ENCODE data around the gene HSPB8.

Gene HSPB8, protein sequence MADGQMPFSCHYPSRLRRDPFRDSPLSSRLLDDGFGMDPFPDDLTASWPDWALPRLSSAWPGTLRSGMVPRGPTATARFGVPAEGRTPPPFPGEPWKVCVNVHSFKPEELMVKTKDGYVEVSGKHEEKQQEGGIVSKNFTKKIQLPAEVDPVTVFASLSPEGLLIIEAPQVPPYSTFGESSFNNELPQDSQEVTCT

DNA sequence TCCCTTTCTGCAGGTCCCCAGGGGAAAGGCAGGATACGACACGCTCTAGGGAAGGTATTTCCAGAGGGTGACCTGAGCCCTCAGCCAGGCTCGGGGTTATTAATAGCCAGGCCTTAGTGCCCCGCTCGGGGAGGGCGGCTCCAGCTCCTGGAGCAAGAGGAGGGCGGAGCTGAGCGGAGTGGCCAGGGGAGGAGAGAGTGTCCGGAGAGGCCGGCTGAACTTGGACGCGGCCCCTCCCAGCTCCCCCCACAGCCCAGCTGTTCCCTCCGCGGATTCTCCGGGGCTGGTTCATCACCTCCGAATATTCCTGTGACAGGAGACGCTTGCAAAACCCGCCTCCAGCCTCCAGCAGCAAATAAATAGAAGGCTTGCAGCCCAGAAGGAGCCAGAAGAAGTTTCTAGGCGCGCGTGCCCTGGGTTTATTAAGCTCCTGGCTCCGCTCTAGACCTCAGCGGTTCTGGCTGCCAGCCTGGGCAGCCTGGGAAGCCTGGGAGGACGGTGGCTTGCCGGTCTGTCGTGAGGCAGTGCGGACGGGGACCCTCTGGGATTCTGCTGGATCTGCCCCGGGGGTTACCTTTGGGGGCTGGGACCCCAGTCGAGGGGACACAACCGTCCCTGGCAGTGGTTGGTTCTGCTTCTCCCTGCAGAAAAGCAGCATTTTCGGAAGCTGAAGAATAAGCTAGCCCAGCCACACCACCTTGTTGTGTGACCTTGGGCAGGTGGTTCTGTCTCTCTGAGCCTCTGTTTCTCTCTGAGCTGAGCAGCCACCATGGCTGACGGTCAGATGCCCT, at the start of gene HSPB8:
Gene HSPB8, plus strand, starts transcription at position 388 of the 791 bp plus-strand sequence. Its CDS starts 382 bp downstream, at position 770.
- DNase-seq = no peak

DNA sequence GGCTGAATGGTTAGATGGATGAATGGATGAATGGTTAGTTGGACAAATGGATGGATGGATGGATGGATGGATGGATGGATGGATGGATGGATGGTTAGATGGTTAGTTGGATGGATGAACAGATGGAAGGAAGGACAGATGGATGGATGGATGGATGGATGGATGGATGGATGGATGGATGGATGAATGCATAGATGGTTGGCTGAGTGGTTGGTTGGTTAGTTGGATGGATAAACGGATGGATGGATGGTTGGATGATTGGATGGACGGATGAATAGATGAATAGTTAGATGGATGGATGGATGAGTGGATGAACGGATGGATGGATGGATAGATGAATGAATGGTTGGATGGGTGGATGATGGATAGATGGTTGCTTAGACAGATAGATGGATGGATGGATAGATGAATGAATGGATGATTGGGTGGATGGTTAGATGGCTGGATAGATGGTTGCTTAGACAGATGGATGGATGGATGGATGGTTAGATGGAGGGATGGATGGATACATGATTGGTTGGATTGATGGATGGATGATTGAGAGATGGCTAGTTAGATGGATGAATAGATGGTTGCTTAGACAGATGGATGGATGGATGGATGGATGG, 48.8 kb upstream of the HSPB8 start:
- DNase-seq = no peak

DNA sequence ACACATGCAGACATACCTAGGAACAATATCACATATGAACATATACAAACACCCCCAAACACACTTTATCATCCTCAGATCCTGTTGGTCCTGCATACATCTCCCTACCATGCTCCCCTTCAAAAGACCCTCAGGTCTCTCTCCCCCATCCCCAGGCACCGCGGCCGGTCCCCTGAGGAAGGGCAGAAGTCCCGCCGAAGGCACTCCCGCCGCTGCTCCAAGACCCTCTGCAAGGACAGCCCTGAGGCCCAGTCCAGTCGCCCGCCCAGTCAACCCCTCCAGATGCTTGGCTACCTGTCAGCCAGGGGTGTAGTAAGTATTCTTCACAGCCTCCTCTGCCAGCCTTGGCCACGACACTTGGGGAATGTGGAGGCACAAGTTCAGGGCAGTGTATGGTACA, 48.2 kb upstream of the HSPB8 start:
- DNase-seq = no peak

DNA sequence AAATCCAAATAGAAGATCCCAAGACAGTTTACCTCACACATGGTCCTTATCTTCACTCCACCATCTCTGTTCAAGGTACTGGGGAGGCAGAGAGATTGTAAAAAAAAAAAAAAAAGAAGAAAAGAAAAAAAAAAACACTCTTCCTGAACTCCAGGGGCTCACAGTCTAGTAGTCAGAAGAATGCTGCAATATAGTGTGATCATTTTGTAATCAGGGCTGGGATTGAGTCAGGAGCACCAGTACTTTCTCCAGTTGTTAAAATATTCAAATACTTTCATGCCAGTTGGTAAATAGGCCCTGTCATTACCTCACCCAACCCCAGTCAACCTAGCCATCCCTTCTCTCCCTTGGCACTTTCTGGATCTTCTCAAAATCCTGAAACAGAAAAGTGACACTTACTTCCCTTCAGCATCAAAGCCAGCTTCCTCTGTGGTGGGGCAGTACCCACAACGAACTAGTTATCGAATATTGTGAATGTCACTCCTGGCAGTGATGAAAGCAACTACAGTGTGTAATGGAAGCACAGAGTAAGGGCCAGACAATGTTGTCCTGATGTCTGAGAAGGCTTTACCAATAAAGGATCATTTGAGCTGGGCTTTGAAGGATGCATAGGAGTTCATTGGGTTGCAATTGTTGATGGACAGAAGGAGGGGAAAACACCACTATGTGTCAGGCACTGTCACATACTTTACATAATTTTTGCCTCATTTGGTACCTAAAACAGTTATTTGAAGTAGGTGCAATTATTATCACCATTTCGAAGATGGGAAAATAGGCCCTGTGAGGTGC, 44.3 kb upstream of the HSPB8 start:
- no peak for DNase-seq

DNA sequence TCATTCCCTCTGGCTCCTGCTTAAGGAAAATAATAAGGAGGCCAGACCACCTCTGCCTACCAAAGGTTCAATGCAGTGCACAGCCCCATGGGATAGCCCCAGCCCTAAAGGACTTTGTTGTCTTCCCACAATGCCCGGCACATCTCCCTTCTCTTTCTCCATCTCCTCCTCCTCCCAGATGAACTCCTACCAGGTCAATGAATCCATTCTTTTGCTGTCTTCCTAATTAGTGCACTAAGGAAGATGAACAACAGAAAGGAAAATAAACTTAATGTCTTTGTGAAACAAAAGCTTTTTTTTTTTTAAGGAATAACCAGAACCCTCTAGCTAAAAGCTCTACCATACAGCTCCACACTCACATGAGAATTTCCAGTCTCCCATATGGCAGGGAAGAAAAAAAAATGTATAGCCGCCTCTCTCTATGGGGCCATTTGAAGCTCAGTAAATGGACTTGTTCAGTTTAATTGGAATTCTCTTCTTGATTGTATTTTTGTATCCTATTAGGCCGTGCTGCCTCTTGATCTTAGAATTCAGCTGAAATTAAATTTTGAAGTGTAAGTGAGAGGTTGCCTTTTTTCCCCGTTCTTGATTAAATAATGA, 41.8 kb upstream of the HSPB8 start:
- no peak for DNase-seq

DNA sequence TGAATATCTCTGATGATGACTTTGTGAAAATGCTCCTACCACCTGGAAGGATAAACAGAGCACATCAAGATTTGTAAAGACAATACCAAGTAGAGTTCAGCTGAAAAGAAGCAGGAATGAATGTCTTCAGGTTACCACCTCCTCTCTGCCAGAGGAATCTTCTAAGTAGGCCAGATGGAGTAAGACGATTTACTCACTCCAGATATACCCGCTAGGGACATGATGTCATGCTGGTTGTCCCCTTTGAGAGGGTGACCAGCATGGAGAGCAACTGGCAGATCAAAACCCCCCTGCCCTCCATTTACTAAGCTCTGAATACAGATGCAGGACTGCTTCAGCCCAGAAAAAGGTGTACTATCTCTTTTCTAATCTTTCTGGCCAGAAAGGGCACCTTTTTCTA, 39.3 kb upstream of the HSPB8 start:
- DNase-seq = no peak

DNA sequence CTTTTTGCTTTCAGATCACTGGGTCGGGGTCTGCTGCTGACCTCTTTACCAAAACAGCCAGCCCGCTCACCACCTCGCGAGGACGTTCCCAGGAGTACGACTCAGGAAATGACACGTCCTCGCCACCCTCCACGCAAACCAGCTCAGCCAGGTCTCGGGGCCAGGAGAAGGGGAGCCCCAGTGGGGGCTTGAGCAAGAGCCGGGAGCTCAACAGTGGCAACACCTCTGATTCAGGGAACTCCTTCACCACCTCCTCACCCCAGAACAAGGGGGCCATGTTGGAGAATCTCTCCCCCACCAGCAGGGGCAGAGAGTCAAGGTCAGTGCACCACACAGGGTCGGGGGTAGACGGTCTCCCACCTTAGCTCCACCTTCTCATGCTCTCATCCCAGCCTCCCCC, 33.4 kb upstream of the HSPB8 start:
- no peak for DNase-seq

DNA sequence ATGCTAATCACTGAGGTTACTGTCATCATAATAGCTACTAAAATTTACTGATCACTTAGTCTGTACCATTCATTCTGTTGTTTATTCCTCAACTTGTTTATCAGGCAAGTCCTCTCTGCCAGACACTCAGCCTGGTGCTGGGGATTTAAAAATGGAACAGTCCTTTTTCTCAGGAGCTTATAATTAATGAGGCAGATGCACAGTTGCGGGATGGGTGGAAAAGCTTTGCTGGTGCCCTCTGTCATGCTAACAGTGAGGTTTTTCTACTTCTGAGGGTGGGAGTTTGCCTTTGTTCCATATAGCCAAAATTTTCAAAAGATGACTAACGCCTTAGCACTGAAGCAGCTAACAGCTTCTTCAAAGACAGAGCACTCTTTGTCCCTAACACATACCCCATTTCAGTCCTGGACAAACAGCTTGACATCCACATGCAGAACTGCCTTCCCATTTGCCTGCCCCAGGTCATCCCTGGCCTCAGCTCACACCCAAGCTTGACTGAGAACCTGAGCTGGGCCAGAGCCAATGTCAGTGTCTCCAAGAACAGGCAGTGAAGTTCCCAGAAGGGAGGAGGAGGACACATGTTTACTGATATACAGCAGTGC, 30.8 kb upstream of the HSPB8 start:
- no peak for DNase-seq

DNA sequence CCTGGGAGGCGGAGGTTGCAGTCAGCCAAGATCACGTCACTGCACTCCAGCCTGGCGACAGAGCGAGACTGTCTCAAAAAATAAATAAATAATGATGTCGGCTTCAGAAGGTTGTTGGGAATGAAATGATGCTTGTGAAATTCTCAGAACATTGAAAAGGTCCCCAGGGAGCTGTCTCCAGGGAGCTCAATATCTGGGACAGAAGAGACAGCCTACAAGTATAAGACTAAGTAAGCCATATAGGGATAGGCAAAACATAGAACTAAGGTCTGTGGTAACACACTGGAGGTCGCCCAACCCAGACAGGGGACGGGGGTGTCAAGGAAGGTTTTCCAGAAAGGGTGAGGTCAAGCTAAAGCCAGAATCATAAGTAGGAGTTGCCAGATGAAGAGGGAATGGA, 29.5 kb upstream of the HSPB8 start:
- DNase-seq = no peak

DNA sequence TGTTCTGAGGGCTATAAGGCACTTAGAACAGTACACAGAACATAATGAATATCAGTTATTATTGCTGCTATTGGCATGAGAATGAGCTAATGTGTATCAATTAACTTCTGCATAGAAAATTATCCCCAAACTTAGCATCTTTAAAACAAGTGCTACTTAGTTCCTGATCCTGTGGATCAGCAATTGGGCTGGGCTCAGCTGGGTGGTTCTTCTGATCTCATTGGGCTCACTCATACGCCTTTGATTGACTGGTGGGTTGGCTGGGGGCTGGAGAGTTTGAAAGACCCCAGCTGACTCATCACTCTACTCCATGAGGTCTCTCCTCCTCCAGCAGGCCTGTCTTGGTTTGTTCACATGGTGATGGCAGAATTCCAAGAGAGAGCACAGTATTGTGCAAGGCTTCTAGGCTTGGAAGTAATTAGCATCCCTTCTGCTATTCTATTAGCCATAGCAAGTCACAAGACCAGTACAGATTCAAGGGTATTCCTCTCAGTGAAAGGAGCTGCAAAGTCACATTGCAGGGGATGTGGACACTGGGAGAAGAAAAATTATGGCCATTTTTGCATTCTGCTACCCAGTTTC, 27.2 kb upstream of the HSPB8 start:
- DNase-seq = no peak

DNA sequence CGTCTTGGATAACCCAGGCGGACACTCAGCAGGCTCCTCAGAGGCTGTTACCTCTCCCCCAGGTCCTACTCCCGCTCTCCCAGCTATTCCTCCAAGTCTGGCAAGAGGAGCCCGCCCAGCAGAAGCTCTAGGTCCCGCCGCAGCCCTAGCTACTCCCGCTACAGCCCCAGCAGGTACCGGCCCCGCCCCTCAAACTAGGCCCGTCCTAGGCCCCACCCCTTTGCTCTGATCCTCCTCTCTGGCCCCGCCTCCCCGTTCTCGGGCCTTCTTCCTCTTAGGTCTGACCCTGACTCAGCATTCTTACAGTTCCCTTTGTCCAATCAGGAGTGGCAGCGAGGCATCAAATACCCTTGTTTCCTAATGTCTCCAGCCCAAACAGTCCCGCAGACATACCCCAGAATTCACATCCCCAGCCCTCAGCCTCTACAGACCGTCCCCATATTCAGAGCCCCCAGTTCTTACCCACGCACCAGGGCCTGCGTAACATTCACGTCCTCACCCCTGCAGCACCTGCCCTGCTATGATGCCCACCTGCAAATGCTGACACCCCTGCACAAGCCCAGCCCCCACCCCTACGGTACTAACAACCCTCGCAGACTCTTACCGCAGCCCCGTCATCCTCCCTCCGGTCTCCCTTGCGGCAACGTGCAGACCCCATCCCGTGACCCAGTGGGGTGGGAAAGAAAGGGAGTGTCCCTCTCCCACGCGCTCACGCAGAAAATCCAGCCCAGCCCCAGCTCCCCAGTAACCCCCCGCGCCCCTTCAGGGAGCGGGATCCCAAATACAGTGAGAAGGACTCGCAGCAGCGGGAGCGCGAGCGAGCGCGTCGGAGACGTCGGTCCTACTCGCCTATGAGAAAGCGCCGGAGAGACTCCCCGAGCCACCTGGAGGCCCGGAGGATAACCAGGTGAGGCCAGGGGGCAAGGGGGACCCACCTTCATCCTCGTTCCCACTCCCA, 25.0 kb upstream of the HSPB8 start:
- no peak for DNase-seq

DNA sequence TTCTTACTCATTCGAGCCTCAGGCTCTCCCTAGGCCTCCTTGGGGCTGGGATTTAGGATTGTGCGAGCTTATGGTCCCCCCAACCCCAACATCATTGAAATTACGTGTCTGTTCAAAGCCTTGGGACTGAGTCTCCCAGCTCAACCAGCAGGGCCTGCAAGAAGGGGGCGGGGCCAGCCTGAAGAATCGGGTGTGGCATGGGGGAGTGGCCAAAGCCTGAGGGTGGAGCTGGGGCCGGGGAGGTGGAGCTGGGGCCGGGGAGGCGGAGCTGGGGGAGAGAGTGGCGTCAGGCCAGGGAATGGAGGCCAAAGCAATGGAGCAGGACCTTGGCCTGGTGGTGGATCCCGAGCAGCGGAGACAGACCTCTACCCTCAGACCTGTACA, 24.3 kb upstream of the HSPB8 start:
- no peak for DNase-seq

DNA sequence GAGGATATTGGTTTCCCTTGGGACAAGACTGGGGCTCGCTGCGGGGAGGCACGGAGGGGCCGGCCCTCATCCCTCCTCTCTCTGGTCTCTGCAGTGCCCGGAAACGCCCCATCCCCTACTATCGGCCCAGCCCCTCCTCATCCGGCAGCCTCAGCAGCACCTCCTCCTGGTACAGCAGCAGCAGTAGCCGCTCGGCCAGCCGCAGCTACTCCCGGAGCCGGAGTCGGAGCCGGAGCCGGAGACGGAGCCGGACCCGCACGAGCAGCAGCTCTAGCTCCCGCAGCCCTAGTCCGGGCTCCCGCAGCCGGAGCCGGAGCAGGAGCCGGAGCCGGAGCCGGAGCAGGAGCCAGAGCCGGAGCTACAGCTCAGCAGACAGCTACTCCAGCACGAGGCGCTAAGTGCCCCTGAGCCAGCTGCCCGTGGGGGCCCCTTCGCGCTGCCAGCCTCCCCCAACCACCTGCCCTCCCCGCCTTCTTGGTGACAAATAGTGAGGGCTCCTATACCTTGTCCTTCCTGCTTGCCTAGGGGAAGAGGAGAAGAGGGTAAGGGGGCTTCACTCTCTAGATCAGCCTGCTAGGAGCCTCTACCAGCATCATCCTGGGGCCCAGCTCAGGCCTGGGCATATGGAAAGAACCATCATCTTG, 22.2 kb upstream of the HSPB8 start:
- DNase-seq = no peak

DNA sequence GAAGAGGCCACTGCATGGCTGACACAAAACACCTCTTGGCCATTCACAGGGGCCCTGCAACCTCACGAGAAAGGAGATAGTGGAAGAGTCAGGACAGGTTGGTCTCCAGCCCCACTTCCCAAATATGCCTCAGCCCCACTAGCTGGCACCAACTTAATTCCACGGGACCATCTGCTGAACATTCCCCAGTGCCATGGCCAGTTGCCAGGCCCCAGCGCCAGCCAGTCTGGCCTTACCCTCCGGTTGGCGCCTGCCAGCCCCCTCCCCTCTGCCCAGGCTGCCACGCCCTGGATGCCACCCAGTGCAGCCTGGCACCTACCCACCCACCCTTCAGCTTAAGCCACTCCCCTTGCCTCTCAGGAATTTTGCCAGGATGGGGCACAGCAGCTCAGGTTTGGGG, 21.2 kb upstream of the HSPB8 start:
- no peak for DNase-seq

DNA sequence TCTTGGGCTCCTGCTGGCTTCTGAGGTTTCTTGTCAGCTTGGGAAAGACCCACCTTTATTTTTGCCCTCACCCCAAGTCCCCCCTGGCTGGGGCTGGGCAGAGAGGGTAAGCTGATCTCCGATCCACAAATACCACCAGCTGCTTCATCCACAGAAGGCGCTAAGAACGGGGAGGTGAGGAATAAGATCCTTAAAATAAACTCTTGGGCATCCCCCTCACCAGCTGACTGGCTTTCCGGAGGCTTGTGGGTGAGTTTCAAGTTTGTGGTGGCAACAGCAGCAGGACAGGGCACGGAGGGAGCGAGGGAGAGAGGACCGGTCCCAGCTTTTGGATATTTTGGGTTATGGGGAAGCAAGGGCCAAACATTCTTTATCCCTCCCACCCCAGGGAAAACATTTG, 20.8 kb upstream of the HSPB8 start:
- DNase-seq = no peak

DNA sequence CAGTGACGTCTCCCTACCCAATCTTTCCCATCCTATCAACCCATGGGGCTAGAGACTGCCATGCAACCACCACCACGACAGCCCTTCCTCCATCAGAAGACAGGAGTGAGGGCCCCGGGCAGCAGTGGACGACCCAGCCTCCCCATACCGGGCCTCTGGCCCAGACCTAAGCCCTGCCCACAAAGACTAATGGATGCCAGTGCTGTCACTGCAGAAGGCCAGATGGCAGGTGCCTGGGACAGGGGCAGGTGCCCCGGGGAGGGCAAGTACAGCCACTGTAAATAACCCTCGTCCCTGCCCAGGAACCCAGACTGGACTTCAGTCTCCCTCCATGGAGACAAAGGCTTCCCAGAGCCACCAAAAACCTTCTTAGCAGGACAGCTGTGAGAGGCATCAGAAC, 20.3 kb upstream of the HSPB8 start:
- no peak for DNase-seq

DNA sequence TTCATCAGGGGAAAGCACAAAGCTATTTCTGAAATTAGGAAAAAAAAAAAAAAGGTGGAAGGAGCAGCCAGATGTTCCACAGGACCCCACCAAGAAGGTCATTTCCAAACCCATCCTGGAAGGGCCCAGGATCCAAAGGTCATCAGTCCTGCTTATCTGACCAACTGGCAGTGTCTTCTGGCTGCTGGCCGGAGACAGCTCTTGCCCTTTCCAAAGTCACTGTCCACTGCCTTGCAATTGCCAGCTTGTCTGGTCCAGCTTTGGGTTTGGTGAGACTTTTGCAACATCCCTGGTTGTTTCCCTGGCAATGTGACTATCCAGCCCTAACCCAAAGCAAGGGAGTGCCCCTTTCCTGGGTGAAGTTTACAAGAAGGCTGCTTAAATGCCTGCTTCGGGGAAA, 18.9 kb upstream of the HSPB8 start:
- DNase-seq = no peak

DNA sequence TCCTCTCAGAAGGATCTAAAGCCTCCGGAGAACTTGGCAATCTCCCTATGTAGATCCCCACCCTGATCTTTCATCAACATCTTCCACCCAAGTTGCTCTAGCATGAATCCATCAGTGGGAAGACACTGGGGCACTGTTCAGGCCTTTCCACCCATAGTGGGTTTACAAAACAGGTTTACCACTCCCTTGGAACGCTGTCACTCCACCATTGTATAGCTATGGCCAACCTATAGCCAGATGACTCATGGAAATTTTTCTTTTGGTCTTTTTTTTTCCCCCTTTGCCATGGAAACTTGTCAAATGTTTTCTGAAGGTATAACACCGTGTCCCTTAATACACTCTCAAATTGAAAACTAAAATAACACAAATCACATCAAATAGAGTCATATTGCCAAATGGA, 10.8 kb upstream of the HSPB8 start:
- no peak for DNase-seq

DNA sequence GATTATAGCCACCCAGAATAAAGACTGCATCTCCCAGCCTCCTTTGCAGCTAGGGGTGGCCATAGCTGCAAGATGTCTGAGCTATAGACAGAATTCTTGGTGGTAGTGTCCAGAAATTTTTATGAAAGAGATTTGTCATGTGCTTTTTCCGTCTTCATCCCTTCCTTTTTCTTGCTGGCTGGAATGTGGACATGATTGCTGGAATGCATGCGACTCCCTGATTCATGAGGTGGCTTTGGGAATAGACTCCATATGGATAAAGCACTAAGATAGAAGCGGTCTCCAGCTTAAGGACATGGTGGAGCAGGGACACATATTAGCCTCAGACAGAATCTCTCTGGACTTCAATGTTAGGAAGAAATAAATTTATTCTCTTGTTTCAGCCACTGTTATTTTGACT, 10.0 kb upstream of the HSPB8 start:
- DNase-seq = no peak

DNA sequence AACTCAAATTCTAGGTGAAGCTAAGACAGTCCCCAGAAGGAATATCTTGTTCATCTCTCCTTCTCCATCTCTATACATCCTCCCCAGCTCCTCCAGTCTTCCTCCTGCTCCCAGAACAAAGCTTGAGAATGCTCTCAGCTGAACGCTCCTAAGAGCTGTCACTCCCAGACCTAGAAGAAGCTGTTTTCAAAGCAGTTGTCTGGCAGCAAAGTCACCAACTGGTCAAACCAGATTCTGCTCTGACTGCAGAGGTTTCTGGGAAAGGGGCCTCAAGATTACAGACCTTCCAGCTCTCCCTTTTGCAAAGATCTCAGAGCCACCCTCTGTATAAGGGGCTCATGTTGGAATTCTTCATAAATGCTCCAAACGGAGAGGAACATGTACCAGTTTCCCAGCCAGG, 9.6 kb upstream of the HSPB8 start:
- no peak for DNase-seq

DNA sequence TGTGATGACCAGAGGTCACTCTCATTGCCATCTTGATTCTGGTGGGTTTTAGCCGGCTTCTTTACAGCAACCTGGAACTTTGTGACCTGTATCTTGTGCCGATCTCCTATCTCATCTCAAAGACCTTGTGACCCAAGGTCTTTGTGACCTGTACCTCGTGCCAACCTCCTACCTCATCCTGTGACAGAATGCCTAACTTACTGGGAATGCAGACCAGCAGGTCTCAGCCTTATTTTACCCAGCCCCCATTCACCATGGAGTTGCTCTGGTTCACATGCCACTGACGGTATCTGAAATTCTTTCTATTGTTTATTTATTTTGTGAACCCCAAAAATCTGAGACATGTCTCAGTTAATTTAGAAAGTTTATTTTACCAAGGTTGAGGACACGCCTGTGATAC, 7.4 kb upstream of the HSPB8 start:
- DNase-seq = no peak
